ENCODE data around the gene CDK14.

The CDK14 gene

DNA sequence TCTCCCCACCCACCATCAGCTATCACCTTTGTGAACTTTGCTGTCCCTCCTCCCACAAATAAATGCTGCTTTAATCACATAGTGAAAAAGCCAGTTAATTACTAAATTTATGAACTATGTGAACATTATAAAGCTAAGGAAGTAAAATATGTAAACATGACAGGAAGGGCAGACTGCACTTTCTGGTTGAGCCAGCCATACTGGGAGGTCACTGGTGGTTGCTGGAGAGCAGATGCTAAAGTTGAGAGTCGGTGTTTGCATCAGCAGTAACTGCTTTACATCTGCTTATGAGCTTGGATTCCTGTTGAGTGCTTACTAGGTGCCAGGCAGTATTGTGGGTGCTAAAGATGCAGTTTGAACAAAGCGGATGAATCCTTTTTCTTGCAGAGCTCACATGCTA is 458.3 kb downstream of the CDK14 start:
- Histone ChIP-seq H3K9me3 (ENCODE audit: control insufficient read depth, insufficient read depth, low read length) (no peaks in the 10 kb centered on the region), H3K27me3 (ENCODE audit: control insufficient read depth, insufficient read depth, low read length) (peaks cover 12% of the 10 kb centered on the region; the same call in 1 of the 2 replicates), H3K4me1 (ENCODE audit: control insufficient read depth, insufficient read depth, low read length) (no peaks in the 10 kb centered on the region), H3K27ac (ENCODE audit: low read length) (no peak overlapping the region), H3K36me3 (ENCODE audit: control insufficient read depth, insufficient read depth, low read length) (no peaks in the 10 kb centered on the region), H3K4me3 (ENCODE audit: low read length) (no peak overlapping the region)
- WGBS (ENCODE audit: insufficient coverage, insufficient read length) = no CpG with 5 or more reads among the region's 2 CpGs
- no peak for DNase-seq (ENCODE audit: low read depth, low spot score)

DNA sequence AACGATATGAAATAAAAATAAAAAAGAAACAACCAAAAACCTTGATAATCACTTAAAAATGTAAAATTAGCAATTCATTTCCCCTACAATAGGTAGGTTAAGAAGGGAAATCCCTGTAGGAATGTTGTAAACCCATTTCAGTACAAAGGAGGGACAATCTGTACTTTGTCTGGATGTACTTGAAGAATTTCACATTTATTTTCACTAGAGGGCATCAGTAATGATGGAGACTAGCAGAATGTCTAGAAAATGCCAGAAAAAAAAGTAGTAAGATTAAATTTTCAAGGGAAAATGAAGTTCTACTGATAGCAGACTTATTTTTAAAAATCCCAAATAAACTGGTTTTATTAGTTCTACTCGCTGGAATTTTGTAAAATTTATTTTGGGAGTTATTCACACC is 459.1 kb downstream of the CDK14 start:
- no CpG with 5 or more reads among the region's 2 CpGs for WGBS (ENCODE audit: insufficient coverage, insufficient read length)
- Histone ChIP-seq H3K4me3 (ENCODE audit: low read length) (no peak overlapping the region), H3K9me3 (ENCODE audit: control insufficient read depth, insufficient read depth, low read length) (no peaks in the 10 kb centered on the region), H3K36me3 (ENCODE audit: control insufficient read depth, insufficient read depth, low read length) (no peaks in the 10 kb centered on the region), H3K4me1 (ENCODE audit: control insufficient read depth, insufficient read depth, low read length) (no peaks in the 10 kb centered on the region), H3K27me3 (ENCODE audit: control insufficient read depth, insufficient read depth, low read length) (peaks cover 8% of the 10 kb centered on the region; the same call in 1 of the 2 replicates), H3K27ac (ENCODE audit: low read length) (no peak overlapping the region)
- no peak for DNase-seq (ENCODE audit: low read depth, low spot score)

DNA sequence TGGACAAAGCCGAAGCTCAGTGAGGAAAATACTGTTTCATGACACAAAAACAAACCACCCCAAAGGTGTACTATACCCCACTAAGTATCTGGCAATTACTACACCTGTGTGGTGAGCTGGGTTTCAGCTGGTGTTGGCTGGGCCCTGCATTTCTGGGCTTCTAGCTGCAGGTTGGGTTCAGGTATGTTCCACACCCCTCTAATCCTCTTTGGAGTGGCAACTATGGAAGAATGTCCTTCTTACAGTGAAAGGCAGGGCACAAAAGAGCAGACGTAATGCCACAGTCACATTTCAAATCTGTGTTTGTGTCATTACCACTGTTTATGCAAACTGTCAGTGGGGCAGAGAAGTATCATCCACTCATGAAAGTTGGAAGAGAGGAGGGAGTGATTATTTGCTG is 466.6 kb downstream of the CDK14 start:
- DNase-seq (ENCODE audit: low read depth, low spot score) = no peak
- no peaks in the 10 kb centered on the region for H3K27me3 ChIP-seq (ENCODE audit: control insufficient read depth, insufficient read depth, low read length)
- no peaks in the 10 kb centered on the region for H3K36me3 ChIP-seq (ENCODE audit: control insufficient read depth, insufficient read depth, low read length)
- no CpG with 5 or more reads among the region's 2 CpGs for WGBS (ENCODE audit: insufficient coverage, insufficient read length)
- H3K9me3 ChIP-seq (ENCODE audit: control insufficient read depth, insufficient read depth, low read length) = no peaks in the 10 kb centered on the region
- no peak overlapping the region for H3K27ac ChIP-seq (ENCODE audit: low read length)
- no peaks in the 10 kb centered on the region for H3K4me1 ChIP-seq (ENCODE audit: control insufficient read depth, insufficient read depth, low read length)
- no peak overlapping the region for H3K4me3 ChIP-seq (ENCODE audit: low read length)

DNA sequence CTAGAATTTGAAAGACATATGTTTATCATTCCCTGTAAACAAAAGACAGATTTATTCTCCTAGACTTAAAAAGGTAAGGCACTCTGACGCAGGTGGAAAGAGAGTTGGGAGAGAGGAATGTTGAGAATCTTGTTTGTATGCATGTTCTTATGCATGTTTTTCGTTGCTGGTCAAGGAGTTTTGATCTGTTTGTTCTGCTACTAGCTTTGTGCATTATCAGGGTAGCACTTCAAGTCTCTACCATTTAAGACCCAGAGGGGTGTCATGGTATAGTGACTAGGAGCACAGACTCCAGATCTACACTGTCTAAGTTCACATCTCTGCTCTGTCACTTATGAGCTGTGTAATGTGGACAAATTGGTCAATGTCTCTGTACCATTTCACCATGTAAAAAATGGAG is 467.9 kb downstream of the CDK14 start:
- H3K4me1 ChIP-seq (ENCODE audit: control insufficient read depth, insufficient read depth, low read length) = no peaks in the 10 kb centered on the region
- no CpG with 5 or more reads among the region's 2 CpGs for WGBS (ENCODE audit: insufficient coverage, insufficient read length)

GRCh38 chr7:91064938-91065337 is 468.8 kb downstream of the CDK14 start:
- H3K36me3 ChIP-seq (ENCODE audit: control insufficient read depth, insufficient read depth, low read length) = no peaks in the 10 kb centered on the region
- H3K27me3 ChIP-seq (ENCODE audit: control insufficient read depth, insufficient read depth, low read length) = no peaks in the 10 kb centered on the region
- H3K9me3 ChIP-seq (ENCODE audit: control insufficient read depth, insufficient read depth, low read length) = no peaks in the 10 kb centered on the region
- no peak overlapping the region for H3K27ac ChIP-seq (ENCODE audit: low read length)
- no peak overlapping the region for H3K4me3 ChIP-seq (ENCODE audit: low read length)
- no peak for DNase-seq (ENCODE audit: low read depth, low spot score)
- H3K4me1 ChIP-seq (ENCODE audit: control insufficient read depth, insufficient read depth, low read length) = no peaks in the 10 kb centered on the region
- WGBS (ENCODE audit: insufficient coverage, insufficient read length) = no CpG with 5 or more reads among the region's 2 CpGs

More for the DNA sequence above, 467.9 kb downstream of the CDK14 start:
- DNase-seq (ENCODE audit: low read depth, low spot score) = no peak
- H3K27me3 ChIP-seq (ENCODE audit: control insufficient read depth, insufficient read depth, low read length) = no peaks in the 10 kb centered on the region
- H3K9me3 ChIP-seq (ENCODE audit: control insufficient read depth, insufficient read depth, low read length) = no peaks in the 10 kb centered on the region
- no peak overlapping the region for H3K27ac ChIP-seq (ENCODE audit: low read length)
- no peak overlapping the region for H3K4me3 ChIP-seq (ENCODE audit: low read length)
- H3K36me3 ChIP-seq (ENCODE audit: control insufficient read depth, insufficient read depth, low read length) = no peaks in the 10 kb centered on the region

GRCh38 chr7:91066627-91067026 is 470.5 kb downstream of the CDK14 start:
- no peaks in the 10 kb centered on the region; the same call in 1 of the 2 replicates for H3K4me1 ChIP-seq (ENCODE audit: control insufficient read depth, insufficient read depth, low read length)
- no peak for DNase-seq (ENCODE audit: low read depth, low spot score)
- H3K27me3 ChIP-seq (ENCODE audit: control insufficient read depth, insufficient read depth, low read length) = no peaks in the 10 kb centered on the region
- no peak overlapping the region for H3K4me3 ChIP-seq (ENCODE audit: low read length)
- no CpG with 5 or more reads among the region's 4 CpGs for WGBS (ENCODE audit: insufficient coverage, insufficient read length)
- H3K27ac ChIP-seq (ENCODE audit: low read length) = no peak overlapping the region
- H3K9me3 ChIP-seq (ENCODE audit: control insufficient read depth, insufficient read depth, low read length) = no peaks in the 10 kb centered on the region
- H3K36me3 ChIP-seq (ENCODE audit: control insufficient read depth, insufficient read depth, low read length) = no peaks in the 10 kb centered on the region; the same call in 1 of the 2 replicates

- H3K27me3 ChIP-seq (ENCODE audit: control insufficient read depth, insufficient read depth, low read length) = no peaks in the 10 kb centered on the region
- no peaks in the 10 kb centered on the region for H3K9me3 ChIP-seq (ENCODE audit: control insufficient read depth, insufficient read depth, low read length)
- no peak overlapping the region for H3K27ac ChIP-seq (ENCODE audit: low read length)
- no peak for DNase-seq (ENCODE audit: low read depth, low spot score)
- no peak overlapping the region for H3K4me3 ChIP-seq (ENCODE audit: low read length)
- no CpG with 5 or more reads among the region's 3 CpGs for WGBS (ENCODE audit: insufficient coverage, insufficient read length)
- no peaks in the 10 kb centered on the region; the same call in 1 of the 2 replicates for H3K4me1 ChIP-seq (ENCODE audit: control insufficient read depth, insufficient read depth, low read length)
- no peaks in the 10 kb centered on the region; the same call in 1 of the 2 replicates for H3K36me3 ChIP-seq (ENCODE audit: control insufficient read depth, insufficient read depth, low read length)
These were observed 471.1 kb downstream of the CDK14 start for GRCh38 chr7:91067242-91067641.

DNA sequence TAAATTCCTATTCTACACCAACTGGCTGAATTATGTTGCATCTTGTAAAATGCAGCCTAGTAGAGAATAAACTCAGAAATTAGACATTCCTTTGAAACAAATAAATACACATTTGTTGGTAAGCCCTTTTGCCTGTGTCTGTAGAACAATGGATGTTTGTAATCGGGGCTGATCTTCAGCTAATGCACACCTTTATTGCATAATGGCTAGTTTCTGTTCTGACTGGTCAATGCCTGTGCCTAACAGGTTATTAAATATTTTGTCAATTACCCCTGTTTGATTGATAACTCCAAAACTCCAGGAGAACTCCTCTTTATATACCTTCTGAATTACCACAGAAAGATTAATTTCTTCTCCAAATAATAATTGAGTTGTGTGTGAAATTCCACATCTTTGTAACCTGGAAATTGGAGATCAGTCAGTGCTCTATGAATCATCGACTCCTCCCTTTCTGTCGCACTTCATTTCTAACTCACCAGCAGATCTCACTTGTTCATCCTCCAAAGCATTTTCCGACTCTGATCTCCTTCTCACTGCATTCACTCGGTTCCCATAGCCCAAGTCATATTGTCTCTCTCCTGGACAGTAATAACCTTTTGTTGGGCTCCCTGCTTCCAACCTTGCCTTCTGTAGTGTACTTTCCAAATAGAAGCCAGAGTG is 472.1 kb downstream of the CDK14 start:
- DNase-seq (ENCODE audit: low read depth, low spot score) = no peak
- Histone ChIP-seq H3K36me3 (ENCODE audit: control insufficient read depth, insufficient read depth, low read length) (no peaks in the 10 kb centered on the region; the same call in 1 of the 2 replicates), H3K4me1 (ENCODE audit: control insufficient read depth, insufficient read depth, low read length) (no peaks in the 10 kb centered on the region; the same call in 1 of the 2 replicates), H3K9me3 (ENCODE audit: control insufficient read depth, insufficient read depth, low read length) (no peaks in the 10 kb centered on the region), H3K27me3 (ENCODE audit: control insufficient read depth, insufficient read depth, low read length) (no peaks in the 10 kb centered on the region), H3K4me3 (ENCODE audit: low read length) (no peak overlapping the region), H3K27ac (ENCODE audit: low read length) (no peak overlapping the region)
- WGBS (ENCODE audit: insufficient coverage, insufficient read length) = no CpG with 5 or more reads among the region's 5 CpGs

DNA sequence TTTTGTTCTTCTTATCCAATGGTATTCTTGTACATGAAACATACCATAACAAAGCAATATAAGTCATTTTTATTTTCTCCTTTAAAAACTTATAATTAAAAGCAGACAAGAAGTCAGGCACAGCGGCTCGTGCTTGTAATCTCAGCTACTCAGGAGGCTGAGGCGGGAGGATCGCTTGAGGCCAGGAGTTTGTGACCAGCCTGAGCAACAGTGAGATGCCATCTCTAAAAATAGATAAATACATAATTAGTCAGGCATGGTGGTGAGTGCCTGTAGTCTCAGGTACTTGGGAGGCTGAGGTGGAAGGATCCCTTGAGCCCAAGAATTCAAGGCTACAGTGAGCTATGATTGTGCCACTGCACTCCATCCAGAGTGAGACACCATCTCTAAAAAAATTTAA is 473.0 kb downstream of the CDK14 start:
- no peak overlapping the region for H3K27ac ChIP-seq (ENCODE audit: low read length)
- no peaks in the 10 kb centered on the region; the same call in 1 of the 2 replicates for H3K36me3 ChIP-seq (ENCODE audit: control insufficient read depth, insufficient read depth, low read length)
- DNase-seq (ENCODE audit: low read depth, low spot score) = no peak
- no peaks in the 10 kb centered on the region; the same call in 1 of the 2 replicates for H3K4me1 ChIP-seq (ENCODE audit: control insufficient read depth, insufficient read depth, low read length)
- WGBS (ENCODE audit: insufficient coverage, insufficient read length) = no CpG with 5 or more reads among the region's 4 CpGs
- H3K9me3 ChIP-seq (ENCODE audit: control insufficient read depth, insufficient read depth, low read length) = no peaks in the 10 kb centered on the region
- no peaks in the 10 kb centered on the region for H3K27me3 ChIP-seq (ENCODE audit: control insufficient read depth, insufficient read depth, low read length)
- no peak overlapping the region for H3K4me3 ChIP-seq (ENCODE audit: low read length)

GRCh38 chr7:91079487-91079886 is 483.4 kb downstream of the CDK14 start:
- H3K4me3 ChIP-seq (ENCODE audit: low read length) = no peak overlapping the region
- H3K9me3 ChIP-seq (ENCODE audit: control insufficient read depth, insufficient read depth, low read length) = no peaks in the 10 kb centered on the region
- no CpG with 5 or more reads among the region's 3 CpGs for WGBS (ENCODE audit: insufficient coverage, insufficient read length)
- no peaks in the 10 kb centered on the region for H3K27me3 ChIP-seq (ENCODE audit: control insufficient read depth, insufficient read depth, low read length)
- H3K36me3 ChIP-seq (ENCODE audit: control insufficient read depth, insufficient read depth, low read length) = no peaks in the 10 kb centered on the region
- DNase-seq (ENCODE audit: low read depth, low spot score) = no peak
- no peaks in the 10 kb centered on the region for H3K4me1 ChIP-seq (ENCODE audit: control insufficient read depth, insufficient read depth, low read length)
- no peak overlapping the region for H3K27ac ChIP-seq (ENCODE audit: low read length)

DNA sequence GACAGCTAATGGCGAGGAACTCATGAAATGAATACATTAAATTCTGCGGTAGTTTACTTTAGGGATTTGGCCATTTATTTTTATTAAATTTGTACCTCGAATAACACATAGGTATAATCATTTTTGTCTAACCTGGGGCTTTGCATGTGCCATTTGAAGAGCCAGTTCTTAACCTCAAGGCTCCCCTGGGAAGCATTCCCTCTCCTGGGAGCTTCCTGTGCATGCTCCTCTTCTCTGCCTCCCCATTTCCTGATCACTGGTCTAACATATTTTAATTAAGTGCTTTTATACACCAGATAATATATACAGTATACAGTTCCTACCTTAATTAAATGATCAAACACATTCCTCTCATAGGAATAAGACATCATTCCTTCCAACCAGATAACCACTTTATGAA is 484.2 kb downstream of the CDK14 start:
- no CpG with 5 or more reads among the region's 3 CpGs for WGBS (ENCODE audit: insufficient coverage, insufficient read length)
- H3K27me3 ChIP-seq (ENCODE audit: control insufficient read depth, insufficient read depth, low read length) = no peaks in the 10 kb centered on the region
- H3K27ac ChIP-seq (ENCODE audit: low read length) = no peak overlapping the region
- no peak overlapping the region for H3K4me3 ChIP-seq (ENCODE audit: low read length)
- no peaks in the 10 kb centered on the region for H3K36me3 ChIP-seq (ENCODE audit: control insufficient read depth, insufficient read depth, low read length)
- H3K4me1 ChIP-seq (ENCODE audit: control insufficient read depth, insufficient read depth, low read length) = no peaks in the 10 kb centered on the region
- no peak for DNase-seq (ENCODE audit: low read depth, low spot score)
- H3K9me3 ChIP-seq (ENCODE audit: control insufficient read depth, insufficient read depth, low read length) = no peaks in the 10 kb centered on the region

Data from iPS DF 6.9 (cell line).